ENCODE results near the gene C1orf226.

The C1orf226 gene

DNA sequence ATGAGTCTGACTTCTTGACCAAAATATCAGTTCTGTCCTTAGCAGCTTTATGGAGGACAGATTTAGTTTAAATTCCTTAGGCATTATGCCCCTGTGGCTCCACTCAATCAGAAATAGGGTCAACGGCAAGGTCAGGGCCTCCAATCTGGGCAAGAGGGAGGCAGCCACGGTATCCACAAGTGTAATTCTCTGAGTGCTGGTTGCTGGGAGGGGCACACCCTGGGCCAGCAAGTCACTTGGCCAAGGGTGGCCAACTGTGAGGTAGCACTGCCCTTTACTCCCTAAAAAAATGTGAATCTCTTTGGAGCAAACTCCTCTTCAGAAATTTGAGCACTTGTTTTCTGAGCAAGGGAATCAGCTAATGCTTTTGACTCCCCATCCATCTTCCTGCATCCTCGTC is 17.7 kb upstream of the C1orf226 start:
- TF ChIP-seq ZFP3 (CRISPR knock-in tag; IDR thresholded peaks at IDR 0.05) (no peak), ISL1 (CRISPR knock-in tag; IDR thresholded peaks at IDR 0.05) (no peak), ZNF70 (CRISPR knock-in tag; IDR thresholded peaks at IDR 0.05) (no peak), ZFP30 (CRISPR knock-in tag; IDR thresholded peaks at IDR 0.05) (no peak), ARNTL (CRISPR knock-in tag; IDR thresholded peaks at IDR 0.05; ENCODE audit: borderline replicate concordance, low read depth) (no peak), ZNF565 (CRISPR knock-in tag; conservative IDR thresholded peaks at IDR 0.05; ENCODE audit: low read depth) (no peak), PPARA (CRISPR knock-in tag; IDR thresholded peaks at IDR 0.05; ENCODE audit: borderline replicate concordance) (no peak), ZNF8 (CRISPR knock-in tag; IDR thresholded peaks at IDR 0.05) (no peak), ZC3H10 (CRISPR knock-in tag; IDR thresholded peaks at IDR 0.05) (no peak), ESRRG (CRISPR knock-in tag; IDR thresholded peaks at IDR 0.05) (no peak), BACH2 (CRISPR knock-in tag; IDR thresholded peaks at IDR 0.05; ENCODE audit: borderline replicate concordance) (no peak), TCF4 (CRISPR knock-in tag; IDR thresholded peaks at IDR 0.05; ENCODE audit: borderline replicate concordance) (no peak), GLIS3 (CRISPR knock-in tag; IDR thresholded peaks at IDR 0.05) (no peak), TOX (CRISPR knock-in tag; IDR thresholded peaks at IDR 0.05; ENCODE audit: borderline replicate concordance) (no peak), CSDC2 (CRISPR knock-in tag; IDR thresholded peaks at IDR 0.05) (no peak)
- TF ChIP-seq, protein P1, sequence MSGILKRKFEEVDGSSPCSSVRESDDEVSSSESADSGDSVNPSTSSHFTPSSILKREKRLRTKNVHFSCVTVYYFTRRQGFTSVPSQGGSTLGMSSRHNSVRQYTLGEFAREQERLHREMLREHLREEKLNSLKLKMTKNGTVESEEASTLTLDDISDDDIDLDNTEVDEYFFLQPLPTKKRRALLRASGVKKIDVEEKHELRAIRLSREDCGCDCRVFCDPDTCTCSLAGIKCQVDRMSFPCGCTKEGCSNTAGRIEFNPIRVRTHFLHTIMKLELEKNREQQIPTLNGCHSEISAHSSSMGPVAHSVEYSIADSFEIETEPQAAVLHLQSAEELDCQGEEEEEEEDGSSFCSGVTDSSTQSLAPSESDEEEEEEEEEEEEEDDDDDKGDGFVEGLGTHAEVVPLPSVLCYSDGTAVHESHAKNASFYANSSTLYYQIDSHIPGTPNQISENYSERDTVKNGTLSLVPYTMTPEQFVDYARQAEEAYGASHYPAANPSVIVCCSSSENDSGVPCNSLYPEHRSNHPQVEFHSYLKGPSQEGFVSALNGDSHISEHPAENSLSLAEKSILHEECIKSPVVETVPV (CRISPR knock-in tag; IDR thresholded peaks at IDR 0.05), result no peak
- TF ChIP-seq, protein P2, sequence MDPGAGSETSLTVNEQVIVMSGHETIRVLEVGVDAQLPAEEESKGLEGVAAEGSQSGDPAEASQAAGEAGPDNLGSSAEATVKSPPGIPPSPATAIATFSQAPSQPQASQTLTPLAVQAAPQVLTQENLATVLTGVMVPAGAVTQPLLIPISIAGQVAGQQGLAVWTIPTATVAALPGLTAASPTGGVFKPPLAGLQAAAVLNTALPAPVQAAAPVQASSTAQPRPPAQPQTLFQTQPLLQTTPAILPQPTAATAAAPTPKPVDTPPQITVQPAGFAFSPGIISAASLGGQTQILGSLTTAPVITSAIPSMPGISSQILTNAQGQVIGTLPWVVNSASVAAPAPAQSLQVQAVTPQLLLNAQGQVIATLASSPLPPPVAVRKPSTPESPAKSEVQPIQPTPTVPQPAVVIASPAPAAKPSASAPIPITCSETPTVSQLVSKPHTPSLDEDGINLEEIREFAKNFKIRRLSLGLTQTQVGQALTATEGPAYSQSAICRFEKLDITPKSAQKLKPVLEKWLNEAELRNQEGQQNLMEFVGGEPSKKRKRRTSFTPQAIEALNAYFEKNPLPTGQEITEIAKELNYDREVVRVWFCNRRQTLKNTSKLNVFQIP (CRISPR knock-in tag; IDR thresholded peaks at IDR 0.05; ENCODE audit: borderline replicate concordance, low read depth), result no peak
- TF ChIP-seq, protein P3, sequence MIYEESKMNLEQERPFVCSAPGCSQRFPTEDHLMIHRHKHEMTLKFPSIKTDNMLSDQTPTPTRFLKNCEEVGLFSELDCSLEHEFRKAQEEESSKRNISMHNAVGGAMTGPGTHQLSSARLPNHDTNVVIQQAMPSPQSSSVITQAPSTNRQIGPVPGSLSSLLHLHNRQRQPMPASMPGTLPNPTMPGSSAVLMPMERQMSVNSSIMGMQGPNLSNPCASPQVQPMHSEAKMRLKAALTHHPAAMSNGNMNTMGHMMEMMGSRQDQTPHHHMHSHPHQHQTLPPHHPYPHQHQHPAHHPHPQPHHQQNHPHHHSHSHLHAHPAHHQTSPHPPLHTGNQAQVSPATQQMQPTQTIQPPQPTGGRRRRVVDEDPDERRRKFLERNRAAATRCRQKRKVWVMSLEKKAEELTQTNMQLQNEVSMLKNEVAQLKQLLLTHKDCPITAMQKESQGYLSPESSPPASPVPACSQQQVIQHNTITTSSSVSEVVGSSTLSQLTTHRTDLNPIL (CRISPR knock-in tag; IDR thresholded peaks at IDR 0.05; ENCODE audit: low read depth), result no peak
- TF ChIP-seq, protein P4, sequence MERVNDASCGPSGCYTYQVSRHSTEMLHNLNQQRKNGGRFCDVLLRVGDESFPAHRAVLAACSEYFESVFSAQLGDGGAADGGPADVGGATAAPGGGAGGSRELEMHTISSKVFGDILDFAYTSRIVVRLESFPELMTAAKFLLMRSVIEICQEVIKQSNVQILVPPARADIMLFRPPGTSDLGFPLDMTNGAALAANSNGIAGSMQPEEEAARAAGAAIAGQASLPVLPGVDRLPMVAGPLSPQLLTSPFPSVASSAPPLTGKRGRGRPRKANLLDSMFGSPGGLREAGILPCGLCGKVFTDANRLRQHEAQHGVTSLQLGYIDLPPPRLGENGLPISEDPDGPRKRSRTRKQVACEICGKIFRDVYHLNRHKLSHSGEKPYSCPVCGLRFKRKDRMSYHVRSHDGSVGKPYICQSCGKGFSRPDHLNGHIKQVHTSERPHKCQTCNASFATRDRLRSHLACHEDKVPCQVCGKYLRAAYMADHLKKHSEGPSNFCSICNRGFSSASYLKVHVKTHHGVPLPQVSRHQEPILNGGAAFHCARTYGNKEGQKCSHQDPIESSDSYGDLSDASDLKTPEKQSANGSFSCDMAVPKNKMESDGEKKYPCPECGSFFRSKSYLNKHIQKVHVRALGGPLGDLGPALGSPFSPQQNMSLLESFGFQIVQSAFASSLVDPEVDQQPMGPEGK (CRISPR knock-in tag; IDR thresholded peaks at IDR 0.05; ENCODE audit: borderline replicate concordance), result no peak
- TF ChIP-seq, protein P5, sequence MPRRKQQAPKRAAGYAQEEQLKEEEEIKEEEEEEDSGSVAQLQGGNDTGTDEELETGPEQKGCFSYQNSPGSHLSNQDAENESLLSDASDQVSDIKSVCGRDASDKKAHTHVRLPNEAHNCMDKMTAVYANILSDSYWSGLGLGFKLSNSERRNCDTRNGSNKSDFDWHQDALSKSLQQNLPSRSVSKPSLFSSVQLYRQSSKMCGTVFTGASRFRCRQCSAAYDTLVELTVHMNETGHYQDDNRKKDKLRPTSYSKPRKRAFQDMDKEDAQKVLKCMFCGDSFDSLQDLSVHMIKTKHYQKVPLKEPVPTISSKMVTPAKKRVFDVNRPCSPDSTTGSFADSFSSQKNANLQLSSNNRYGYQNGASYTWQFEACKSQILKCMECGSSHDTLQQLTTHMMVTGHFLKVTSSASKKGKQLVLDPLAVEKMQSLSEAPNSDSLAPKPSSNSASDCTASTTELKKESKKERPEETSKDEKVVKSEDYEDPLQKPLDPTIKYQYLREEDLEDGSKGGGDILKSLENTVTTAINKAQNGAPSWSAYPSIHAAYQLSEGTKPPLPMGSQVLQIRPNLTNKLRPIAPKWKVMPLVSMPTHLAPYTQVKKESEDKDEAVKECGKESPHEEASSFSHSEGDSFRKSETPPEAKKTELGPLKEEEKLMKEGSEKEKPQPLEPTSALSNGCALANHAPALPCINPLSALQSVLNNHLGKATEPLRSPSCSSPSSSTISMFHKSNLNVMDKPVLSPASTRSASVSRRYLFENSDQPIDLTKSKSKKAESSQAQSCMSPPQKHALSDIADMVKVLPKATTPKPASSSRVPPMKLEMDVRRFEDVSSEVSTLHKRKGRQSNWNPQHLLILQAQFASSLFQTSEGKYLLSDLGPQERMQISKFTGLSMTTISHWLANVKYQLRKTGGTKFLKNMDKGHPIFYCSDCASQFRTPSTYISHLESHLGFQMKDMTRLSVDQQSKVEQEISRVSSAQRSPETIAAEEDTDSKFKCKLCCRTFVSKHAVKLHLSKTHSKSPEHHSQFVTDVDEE (CRISPR knock-in tag; IDR thresholded peaks at IDR 0.05), result no peak
- ATAC-seq, result no peak

DNA sequence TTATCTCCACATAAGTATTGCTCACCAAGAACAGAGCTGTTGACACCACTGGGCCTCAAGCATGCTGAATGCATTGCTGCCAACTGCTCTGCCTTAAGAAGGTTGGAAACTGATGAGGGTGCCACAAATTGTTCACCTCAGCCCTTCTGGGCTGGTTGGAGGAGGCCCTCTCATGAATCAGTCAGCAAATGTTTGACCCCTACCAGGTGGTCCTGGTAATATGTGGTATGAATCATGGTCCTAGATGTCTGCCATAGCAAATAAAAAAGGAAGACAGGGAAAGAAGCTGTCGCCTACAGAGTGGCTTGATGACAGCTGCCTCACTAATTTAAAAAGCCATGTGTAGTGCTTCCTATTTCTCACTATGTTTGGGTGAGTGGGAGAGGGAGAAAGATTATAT is 17.0 kb upstream of the C1orf226 start:
- TF ChIP-seq ZNF70 (CRISPR knock-in tag; IDR thresholded peaks at IDR 0.05) (no peak), TCF4 (CRISPR knock-in tag; IDR thresholded peaks at IDR 0.05; ENCODE audit: borderline replicate concordance) (no peak), TOX (CRISPR knock-in tag; IDR thresholded peaks at IDR 0.05; ENCODE audit: borderline replicate concordance) (no peak), RARB (CRISPR knock-in tag; IDR thresholded peaks at IDR 0.05) (no peak), ARNTL (CRISPR knock-in tag; IDR thresholded peaks at IDR 0.05; ENCODE audit: borderline replicate concordance, low read depth) (no peak), ZFP3 (CRISPR knock-in tag; IDR thresholded peaks at IDR 0.05) (no peak), SNAI2 (CRISPR knock-in tag; IDR thresholded peaks at IDR 0.05) (no peak), GLIS3 (CRISPR knock-in tag; IDR thresholded peaks at IDR 0.05) (no peak), PPARA (CRISPR knock-in tag; IDR thresholded peaks at IDR 0.05; ENCODE audit: borderline replicate concordance) (no peak), ESRRG (CRISPR knock-in tag; IDR thresholded peaks at IDR 0.05) (no peak), BACH2 (CRISPR knock-in tag; IDR thresholded peaks at IDR 0.05; ENCODE audit: borderline replicate concordance) (no peak), ZNF565 (CRISPR knock-in tag; conservative IDR thresholded peaks at IDR 0.05; ENCODE audit: low read depth) (no peak)
- TF ChIP-seq, protein P4 (CRISPR knock-in tag; IDR thresholded peaks at IDR 0.05; ENCODE audit: borderline replicate concordance), result no peak
- TF ChIP-seq, protein P2 (CRISPR knock-in tag; IDR thresholded peaks at IDR 0.05; ENCODE audit: borderline replicate concordance, low read depth), result no peak
- TF ChIP-seq, protein P5 (CRISPR knock-in tag; IDR thresholded peaks at IDR 0.05), result no peak
- ATAC-seq, result no peak

Measured in SK-N-SH treated with all-trans-retinoic acid at 6 μM for 48 hours (cell line).